GM11168 (cell line): ENCODE measurements around the gene CNTN3.

Experiments used
- in situ Hi-C: fragments of 300-500 bp; cut with MboI; formaldehyde crosslinking; loops from one replicate; pipeline ENCODE4 v1.12.0; 2022; ENCODE audit warnings: low sequenced_read_pairs; ENCODE audit not compliant: unreplicated experiment

CNTN3 gene

DNA sequence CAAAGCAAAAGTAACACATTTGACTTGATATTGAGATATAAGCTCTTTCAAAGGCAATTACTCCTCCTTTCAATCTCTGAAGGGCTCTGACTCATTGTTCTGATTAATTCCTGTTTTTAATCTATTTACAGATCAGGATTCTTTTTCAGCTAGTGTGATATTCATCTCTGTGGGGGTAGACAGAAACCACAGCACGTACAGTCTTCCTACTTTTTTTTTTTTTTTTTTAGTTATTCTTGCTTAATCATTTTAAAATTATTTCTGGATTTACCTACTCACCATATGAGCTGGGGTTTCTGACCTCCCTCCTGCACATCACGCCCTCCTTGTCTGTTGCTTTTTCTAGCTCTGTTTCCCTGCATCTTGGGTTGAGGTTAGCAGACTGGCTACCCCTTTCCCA, 1.4 kb downstream of the CNTN3 start:
- in situ Hi-C loops = no loop called here

DNA sequence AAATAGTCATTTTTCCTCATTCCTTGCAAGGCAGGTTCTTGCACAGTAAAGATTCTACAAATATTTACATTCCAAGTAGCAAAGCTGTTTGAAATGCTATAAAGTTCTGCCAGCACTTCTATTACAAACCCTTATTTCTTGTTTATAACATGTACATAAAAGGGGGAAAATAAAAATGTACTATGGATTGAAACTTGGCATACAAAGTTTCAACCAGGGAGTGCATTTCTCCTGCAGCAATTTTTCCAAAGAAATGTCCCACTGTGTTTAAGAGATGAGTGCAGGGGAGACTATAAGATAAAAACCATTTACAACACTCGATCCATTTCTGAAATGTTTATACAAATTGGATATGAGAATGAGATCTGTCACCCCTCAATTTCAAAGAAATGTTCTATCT, 3.3 kb downstream of the CNTN3 start:
- in situ Hi-C loops = no loop called here

- in situ Hi-C loops = no loop called here
These were observed 6.7 kb downstream of the CNTN3 start for GRCh38 chr3:74607803-74608202.

DNA sequence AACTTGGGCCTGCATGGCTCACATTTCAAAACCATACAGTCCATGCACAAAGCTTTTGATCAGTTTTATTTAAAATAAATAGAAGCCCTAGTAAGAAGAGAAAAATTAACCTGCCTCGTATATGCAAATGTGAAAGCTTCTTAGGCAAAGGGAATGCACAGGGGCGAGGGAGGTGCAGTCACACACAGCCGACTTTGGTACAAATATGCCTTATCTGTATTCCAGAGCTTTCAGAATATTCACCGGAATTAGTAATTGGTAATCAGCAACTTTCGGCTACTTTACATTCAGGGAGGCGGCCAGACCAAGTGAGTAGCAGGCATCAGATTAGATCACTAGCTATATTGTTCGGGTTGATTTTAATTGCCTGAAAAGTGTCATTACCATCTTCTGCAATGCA, 7.5 kb downstream of the CNTN3 start:
- in situ Hi-C loops = no loop called here

- in situ Hi-C loops = no loop called here
These were observed 9.0 kb downstream of the CNTN3 start for GRCh38 chr3:74605437-74605836.

- in situ Hi-C loops = no loop called here
These were observed 11.2 kb downstream of the CNTN3 start for GRCh38 chr3:74603292-74603691.

DNA sequence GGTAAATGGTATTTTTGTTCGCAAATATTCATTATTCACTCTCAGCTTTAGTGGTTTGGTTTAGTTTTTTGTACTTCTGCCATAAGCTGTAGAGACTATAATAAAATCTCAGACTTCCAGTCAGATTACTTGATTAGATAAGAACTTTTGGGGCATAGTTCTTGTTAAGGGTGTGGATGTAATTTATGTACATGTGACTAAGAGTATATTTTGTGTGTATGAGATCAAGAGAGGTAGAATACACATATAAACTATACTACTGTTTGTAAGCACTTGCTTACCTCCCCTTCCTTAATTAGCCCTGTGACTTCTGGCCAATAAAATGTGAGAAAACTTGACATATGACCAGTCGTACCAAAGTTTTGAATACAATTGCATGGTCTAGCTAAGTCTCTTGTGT, 12.0 kb downstream of the CNTN3 start:
- in situ Hi-C loops = no loop called here

DNA sequence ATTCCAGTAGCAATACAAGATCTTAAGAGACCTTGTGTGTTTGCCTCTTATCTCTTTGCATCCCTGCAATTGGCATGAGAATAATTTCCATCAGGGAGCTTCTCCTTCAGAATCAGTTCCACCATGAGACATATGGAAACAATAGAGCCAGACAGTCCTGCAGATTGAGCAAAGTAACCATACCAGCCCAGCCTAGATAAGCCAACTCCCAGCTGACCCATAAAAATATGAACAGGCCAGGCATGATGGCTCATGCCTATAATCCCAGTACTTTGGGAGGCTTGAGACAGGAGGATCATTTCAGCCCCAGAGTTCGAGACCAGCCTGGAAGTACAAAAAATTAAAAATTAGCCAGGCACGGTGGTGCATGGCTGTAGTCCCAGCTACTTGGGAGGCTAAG, 12.7 kb downstream of the CNTN3 start:
- in situ Hi-C loops = no loop called here

GRCh38 chr3:74599564-74599963, 14.9 kb downstream of the CNTN3 start:
- in situ Hi-C loops = no loop called here

DNA sequence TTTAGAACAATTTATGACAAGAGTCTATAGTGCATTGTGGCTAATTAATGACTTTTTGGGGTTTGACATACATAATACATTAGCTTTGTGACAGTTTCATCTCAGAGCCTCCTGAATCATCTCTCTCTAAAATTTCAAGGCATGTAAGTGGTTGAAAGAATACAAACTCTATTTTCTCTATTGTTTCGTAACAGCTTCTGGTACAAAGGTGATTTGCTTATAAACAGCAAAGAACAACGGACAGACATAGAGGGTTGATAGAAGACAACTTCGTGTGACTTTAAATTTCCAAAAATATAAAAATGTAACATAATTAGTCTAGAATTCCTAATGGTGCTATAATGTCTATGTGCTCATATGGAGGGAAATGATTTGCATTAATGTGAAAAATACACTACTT, 21.3 kb downstream of the CNTN3 start:
- in situ Hi-C loops = no loop called here

DNA sequence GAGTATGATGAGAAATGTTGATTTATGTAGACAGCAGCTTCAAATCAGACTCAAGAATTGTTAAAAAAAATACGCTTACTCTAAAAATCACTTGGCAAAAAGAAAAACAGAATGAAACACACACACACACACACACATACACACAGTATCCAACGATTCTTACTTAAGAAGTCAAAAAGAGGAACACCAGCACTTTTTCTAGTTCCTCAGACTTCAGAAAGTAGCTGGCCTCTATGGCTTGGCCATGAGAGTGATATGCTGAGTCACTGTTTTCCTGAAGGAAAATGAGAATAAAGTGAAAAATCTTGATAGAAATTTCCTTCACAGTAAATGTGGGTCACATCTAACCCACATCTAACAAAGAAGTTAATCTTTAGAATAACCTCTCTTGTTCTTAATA, 22.1 kb downstream of the CNTN3 start:
- in situ Hi-C loops = no loop called here

DNA sequence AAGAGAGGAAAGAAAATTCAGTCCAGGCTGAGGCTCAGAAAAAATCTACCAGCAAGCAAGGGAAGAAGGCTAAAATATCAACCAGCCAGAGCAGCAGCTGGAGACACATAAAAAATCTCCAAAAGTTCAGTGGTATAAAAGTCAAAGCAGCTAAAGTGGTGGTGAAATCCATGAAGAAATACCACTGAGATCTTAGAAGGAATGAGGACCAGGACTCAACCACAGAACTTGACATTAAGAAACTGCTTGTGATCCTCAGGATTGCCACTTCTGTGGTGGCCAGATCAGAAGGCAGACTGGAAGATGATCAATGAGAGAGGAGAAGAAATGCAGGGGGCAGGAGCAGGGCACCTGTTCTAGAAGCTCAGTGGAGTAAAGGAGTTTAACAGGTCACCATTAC, 22.5 kb downstream of the CNTN3 start:
- in situ Hi-C loops = no loop called here

DNA sequence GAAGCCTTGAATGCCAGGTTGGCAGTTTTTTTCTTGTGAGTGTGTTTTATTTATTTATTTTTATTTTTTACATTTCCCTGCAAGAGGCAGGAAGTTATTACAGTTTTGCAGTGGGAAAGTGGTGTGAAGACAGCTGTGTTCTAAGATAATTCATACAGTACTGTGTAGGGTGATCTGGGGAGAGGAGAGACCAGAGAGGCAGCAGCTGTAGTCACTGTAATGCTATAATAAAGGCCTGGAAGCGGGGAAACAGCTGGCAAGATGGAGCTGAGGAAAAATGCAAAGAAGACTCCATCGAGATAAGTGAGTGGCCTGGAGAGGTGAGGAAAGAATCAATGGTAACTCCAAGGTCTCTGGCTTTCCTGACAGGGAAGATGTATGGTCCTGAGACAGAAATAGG, 23.1 kb downstream of the CNTN3 start:
- in situ Hi-C loops = no loop called here

DNA sequence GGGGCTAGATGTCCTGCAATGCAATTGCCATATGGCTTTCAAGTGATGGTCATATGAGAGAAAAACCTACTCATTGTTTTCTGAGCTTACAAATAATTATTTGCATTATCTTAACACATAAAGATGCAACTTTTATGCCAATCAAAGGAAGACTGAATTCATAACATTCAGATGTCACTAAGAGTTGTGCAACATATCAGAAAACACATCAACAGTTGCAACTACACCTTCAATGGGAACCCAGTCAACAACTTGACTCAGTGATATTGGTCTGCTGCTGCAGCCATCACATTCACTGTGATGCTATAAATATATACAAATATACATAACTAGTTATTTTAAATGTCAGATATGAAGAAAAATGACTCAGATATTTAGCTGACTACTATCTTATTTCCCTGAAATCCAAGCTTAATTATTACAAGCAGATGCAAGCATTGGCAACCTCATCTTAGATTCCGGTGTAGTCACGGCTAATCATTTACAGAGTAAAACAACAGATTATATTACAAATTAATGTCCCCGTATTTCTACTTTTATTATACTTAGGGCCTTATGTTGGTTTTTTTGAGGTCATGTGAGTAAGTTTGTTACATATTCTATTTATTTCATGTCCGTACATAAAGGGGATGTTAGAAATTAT, 23.7 kb downstream of the CNTN3 start:
- in situ Hi-C loops = no loop called here

- in situ Hi-C loops = no loop called here
These were observed 29.7 kb downstream of the CNTN3 start for GRCh38 chr3:74584782-74585181.

DNA sequence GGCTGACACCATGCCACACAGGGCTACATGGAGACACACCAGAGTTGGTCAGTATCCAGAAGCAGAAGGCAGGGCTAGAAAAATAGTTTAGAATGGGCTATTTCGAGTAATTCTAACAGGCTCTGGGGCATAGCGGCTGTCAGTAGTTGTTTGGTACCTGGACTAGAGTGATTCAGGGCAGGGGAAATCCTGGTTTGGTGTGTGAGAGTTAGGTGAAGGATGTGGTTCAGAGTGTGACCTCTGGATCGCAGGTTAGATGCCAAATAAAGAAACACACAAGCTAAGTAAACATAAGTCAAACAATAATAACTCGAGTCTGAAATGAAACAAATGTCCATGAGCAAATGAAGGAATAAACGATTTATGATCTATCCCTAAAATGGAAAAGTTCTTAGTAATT, 31.5 kb downstream of the CNTN3 start:
- in situ Hi-C loops = no loop called here

DNA sequence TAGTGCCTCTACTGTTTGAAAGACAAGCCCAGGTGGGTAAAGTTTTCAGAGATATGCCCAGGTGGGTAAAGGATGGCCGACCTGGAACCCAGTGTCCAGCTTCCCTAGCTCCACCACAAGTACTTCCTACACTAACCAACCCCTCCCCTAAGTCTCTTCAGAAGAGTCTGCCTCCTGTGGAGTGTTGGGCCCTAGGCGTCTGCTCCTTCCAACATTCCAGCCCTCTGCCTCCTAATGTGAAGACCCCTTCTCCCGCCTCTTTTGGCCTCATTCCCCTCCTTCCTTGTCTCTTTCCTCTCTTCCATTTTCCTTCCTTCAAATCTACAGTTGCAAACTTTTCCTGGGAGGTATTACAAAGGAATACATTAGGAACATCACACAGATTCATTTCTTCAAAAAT, 38.6 kb downstream of the CNTN3 start:
- in situ Hi-C loops = no loop called here

GRCh38 chr3:74571118-74571517, 43.3 kb downstream of the CNTN3 start:
- in situ Hi-C loops = no loop called here
